ENCODE results near the gene SUCLA2.
A peak's percentile ranks its signal among the peaks of the same experiment; 100 is the strongest.

The SUCLA2 gene

DNA sequence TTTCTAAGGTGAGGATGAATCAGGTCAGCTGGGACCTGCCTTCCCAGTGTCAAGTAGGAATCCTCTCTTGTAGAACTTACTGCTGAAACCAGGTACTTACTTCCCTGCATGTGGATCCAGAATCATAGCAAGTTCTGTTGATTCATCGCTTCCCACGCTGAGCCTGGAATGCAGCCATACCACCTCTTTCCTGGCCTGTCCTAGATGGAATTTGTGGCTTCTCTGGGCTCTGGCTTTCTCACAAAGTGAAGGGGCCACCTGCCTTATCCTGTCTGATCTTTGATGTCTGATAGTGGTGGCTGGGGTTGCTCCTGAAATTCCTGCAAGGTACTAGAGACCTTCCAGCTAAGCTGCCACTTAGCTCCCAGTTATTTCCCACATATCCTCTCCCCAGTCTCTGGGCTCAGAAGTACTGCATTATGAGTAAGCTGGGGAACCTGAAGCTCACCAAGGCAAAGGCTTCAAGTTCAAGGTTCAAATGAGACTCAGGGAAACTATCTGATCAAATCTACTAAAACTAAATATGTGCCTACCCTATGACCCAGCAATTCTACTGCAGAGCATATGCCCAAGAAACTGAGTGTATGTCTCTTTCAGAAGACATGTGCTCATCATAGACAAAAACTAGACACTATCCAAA is 103.5 kb downstream of the SUCLA2 start:
- DNase-seq: peak; percentile 61

DNA sequence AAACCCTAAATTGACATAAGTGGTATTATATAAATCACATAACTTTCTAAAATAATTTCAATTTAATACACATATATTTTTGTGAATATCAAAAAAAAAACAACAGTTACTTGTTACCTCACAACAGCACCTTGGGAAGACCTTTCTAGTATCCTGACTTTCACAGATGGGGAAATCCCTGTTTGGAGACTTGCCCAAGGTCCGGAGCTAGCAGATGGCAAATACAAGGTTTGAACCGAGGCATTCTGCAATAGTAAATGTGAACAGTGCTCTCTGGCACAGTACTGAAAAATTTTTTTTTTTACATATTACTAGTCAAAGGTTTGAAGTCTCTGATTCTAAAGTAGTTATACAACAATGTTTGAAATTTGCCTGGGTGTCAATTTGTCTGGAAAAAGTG is 104.5 kb downstream of the SUCLA2 start:
- DNase-seq: no peak

DNA sequence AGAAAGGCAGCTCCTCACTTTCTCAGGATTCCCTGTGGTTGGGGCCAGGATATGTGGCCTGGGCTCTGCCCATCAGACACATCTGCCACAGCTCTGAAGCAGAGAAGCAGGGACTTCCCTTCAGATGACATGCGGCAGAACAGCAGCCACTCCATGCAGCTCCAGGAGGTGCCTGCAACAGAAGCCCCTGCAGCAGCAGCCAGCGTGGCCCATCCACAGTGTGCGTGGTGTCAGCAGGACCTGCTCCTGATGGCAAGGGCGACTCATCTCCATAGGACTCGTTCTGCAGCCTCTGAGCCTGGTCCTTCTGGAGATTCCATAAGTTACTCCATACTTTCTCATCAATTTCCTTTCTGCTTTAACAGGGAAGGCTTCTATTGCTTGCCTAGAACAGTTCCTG is 105.0 kb downstream of the SUCLA2 start:
- DNase-seq: no peak

DNA sequence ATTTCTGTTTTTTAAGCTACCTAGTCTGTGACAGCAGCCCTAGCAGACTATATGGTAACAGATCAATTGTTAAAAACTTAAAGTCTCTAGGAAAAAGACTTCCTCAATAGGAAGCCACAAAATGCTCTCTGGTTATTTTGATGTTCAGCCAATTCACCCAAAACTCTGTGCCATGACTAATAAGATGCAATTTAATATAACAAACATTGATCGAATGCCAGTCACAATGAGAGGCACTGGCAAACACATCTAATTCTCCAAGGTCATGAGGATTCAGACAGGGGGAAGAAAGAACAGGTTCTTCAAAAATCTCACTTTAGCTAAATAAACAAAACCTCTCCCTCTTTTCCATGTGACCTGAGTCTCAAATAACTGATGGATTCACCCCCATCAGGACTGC is 107.5 kb downstream of the SUCLA2 start:
- no peak for DNase-seq

Measured in fibroblast of skin of right quadriceps (primary cell).